Fibroblast of skin of right quadriceps (primary cell): ENCODE measurements around the gene DIDO1.

Source experiments
- DNase-seq: peaks from one replicate; pipeline ENCODE4 v3.0.0-alpha.2; 2013

Gene DIDO1

GRCh38 chr20:62829231-62830230 is 96.8 kb downstream of the DIDO1 start:
- no peak for DNase-seq

- DNase-seq: no peak
Measured at GRCh38 chr20:62828511-62829230, 97.6 kb downstream of the DIDO1 start.

GRCh38 chr20:62828051-62828450 is 98.3 kb downstream of the DIDO1 start:
- no peak for DNase-seq
